PC-3 (cell line): ENCODE measurements around the gene CDC16. TPM values are rescaled to one million over a fixed set of nuclear protein-coding genes. Genes with fewer than 3 reads are reported as not detected.

Experiments used
- ATAC-seq: fragments of 200-7000 bp; cut with Tn5 transposase; 2 replicates; pipeline ENCODE4 v1.9.1; 2020; ENCODE audit warnings: mild to moderate bottlenecking, moderate library complexity
- BruUV-seq: library from RNA; stranded (reverse); fragments of 400-500 nt; replicated peaks from 2 replicates; lab custom pipeline; 2021; lab: Mats Ljungman, UMichigan
- CTCF ChIA-PET: fragments of 300-600 bp; sonication (Branson Sonifier 250); formaldehyde crosslinking; loops from one replicate; lab custom pipeline; 2022; ENCODE audit warnings: antibody characterized with exemption; lab: Charles Lee
- POLR2A ChIA-PET: fragments of 300-600 bp; sonication (Branson Sonifier 250); formaldehyde crosslinking; loops from one replicate; lab custom pipeline; 2022; ENCODE audit warnings: antibody characterized with exemption; ENCODE audit not compliant: unreplicated experiment; lab: Charles Lee
- DNase-seq: peaks from one replicate; pipeline ENCODE4 v3.0.0-alpha.2; 2015
- H2AFZ ChIP-seq: fragments of 300-600 bp; sonication (generic); 2 replicates; pipeline ENCODE4 v1.6.0; 2016; ENCODE audit warnings: antibody characterized with exemption, low read length
- H3F3A ChIP-seq: fragments of 300-600 bp; sonication (generic); one replicate; pipeline ENCODE4 v1.6.0; 2017; ENCODE audit warnings: antibody characterized with exemption, low read length, control low read depth, mild to moderate bottlenecking; ENCODE audit not compliant: unreplicated experiment
- H3K27ac ChIP-seq: fragments of 300-600 bp; sonication (generic); 2 replicates; pipeline ENCODE4 v1.5.1; 2016; ENCODE audit warnings: mild to moderate bottlenecking, low read length
- H3K27me3 ChIP-seq: fragments of 300-600 bp; sonication (generic); 2 replicates; pipeline ENCODE4 v1.6.1; 2016; ENCODE audit warnings: low read length, mixed read lengths
- H3K36me3 ChIP-seq: fragments of 300-600 bp; sonication (generic); 2 replicates; pipeline ENCODE4 v1.6.1; 2016; ENCODE audit warnings: low read depth, mixed run types, low read length, mixed read lengths
- H3K4me1 ChIP-seq: fragments of 300-600 bp; sonication (generic); 2 replicates; pipeline ENCODE4 v1.5.1; 2016; ENCODE audit warnings: low read length; ENCODE audit not compliant: insufficient read depth
- H3K4me2 ChIP-seq: fragments of 300-600 bp; sonication (generic); 2 replicates; pipeline ENCODE4 v1.6.0; 2016; ENCODE audit warnings: low read length
- H3K4me3 ChIP-seq: fragments of 300-600 bp; sonication (generic); 2 replicates; pipeline ENCODE4 v1.5.1; 2016; ENCODE audit warnings: mild to moderate bottlenecking, low read length, mixed read lengths
- H3K79me2 ChIP-seq: fragments of 300-600 bp; sonication (generic); 2 replicates; pipeline ENCODE4 v1.6.1; 2017; ENCODE audit warnings: low read length, mixed read lengths
- H3K9ac ChIP-seq: fragments of 300-600 bp; sonication (generic); 2 replicates; pipeline ENCODE4 v1.6.0; 2016; ENCODE audit warnings: mild to moderate bottlenecking, low read length
- H3K9me2 ChIP-seq: fragments of 300-600 bp; sonication (generic); replicated peaks from 2 replicates; pipeline ENCODE4 v1.6.1; 2016; ENCODE audit warnings: mixed run types, low read length, mixed read lengths
- H3K9me3 ChIP-seq: fragments of 300-600 bp; sonication (generic); 2 replicates; pipeline ENCODE4 v1.6.1; 2016; ENCODE audit warnings: low read length, mixed read lengths
- H4K20me1 ChIP-seq: fragments of 300-600 bp; sonication (generic); 2 replicates; pipeline ENCODE4 v1.6.1; 2016; ENCODE audit warnings: low read length, mixed read lengths
- CTCF ChIP-seq: fragments of 300-600 bp; sonication (generic); conservative IDR thresholded peaks from 2 replicates; pipeline ENCODE4 v1.5.1; 2017; ENCODE audit warnings: antibody characterized with exemption, low read depth, mild to moderate bottlenecking, low read length
- EZH2 ChIP-seq: fragments of 300-600 bp; sonication (generic); IDR thresholded peaks from one replicate; pipeline ENCODE4 v1.6.1; 2017; ENCODE audit warnings: antibody characterized with exemption, mild to moderate bottlenecking, low read length; ENCODE audit not compliant: unreplicated experiment
- EZH2phosphoT487 ChIP-seq: fragments of 300-600 bp; sonication (generic); IDR thresholded peaks from 2 replicates; pipeline ENCODE4 v1.6.1; 2018; ENCODE audit warnings: mild to moderate bottlenecking, antibody characterized with exemption, low read length, borderline replicate concordance
- intact Hi-C: fragments of 100-400 bp; cut with micrococcal nuclease; formaldehyde crosslinking; loops from 2 replicates; pipeline ENCODE4 v1.9.0; 2023
- total RNA-seq: library from RNA; depleted of rRNA; stranded (reverse); fragments of >200 nt; gene quantifications from 2 replicates; pipeline ENCODE4 v1.2.3, GENCODE V29; 2014

Gene CDC16
- total RNA-seq, 1 experiment from 2014 or later = 16.0 TPM

DNA sequence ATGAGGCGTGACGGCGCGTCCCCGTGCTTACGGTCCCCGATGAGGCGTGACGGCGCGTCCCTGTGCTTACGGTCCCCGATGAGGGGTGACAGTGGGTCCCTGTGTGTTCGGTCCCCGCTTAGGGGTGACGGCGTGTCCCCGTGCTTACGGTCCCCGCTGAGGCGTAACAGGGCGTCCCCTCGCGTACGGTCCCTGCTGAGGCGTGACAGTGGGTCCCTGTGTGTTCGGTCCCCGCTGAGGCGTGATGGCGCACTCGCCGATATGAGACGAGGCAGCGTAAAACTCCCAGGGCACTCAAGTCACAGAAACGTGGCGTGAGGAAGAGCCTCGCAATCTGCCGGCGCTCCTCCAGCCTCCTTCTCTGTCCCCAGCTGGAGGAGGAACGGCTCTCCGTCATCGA, 34.7 kb upstream of the CDC16 start:
- intact Hi-C loops = no loop called here
- H3K4me1 ChIP-seq = no peaks in the 10 kb centered on the region
- ChIA-PET POLR2A (no interaction called here), CTCF (no interaction called here)
- H3K27me3 ChIP-seq = no peaks in the 10 kb centered on the region
- no peak overlapping the region for H3K9ac ChIP-seq
- H3K4me3 ChIP-seq = no peak overlapping the region
- H3K9me2 ChIP-seq = no peaks in the 10 kb centered on the region
- no TSS peak for BruUV-seq
- no peak overlapping the region for H2AFZ ChIP-seq
- H3K9me3 ChIP-seq = no peaks in the 10 kb centered on the region
- no peaks in the 10 kb centered on the region for H3K79me2 ChIP-seq
- no peaks in the 10 kb centered on the region for H3K36me3 ChIP-seq
- DNase-seq (no peak), ATAC-seq (no peak)
- no peaks in the 10 kb centered on the region for H3F3A ChIP-seq
- TF ChIP-seq EZH2 (no peak), CTCF (no peak), EZH2phosphoT487 (no peak)
- no peak overlapping the region for H3K4me2 ChIP-seq
- no peaks in the 10 kb centered on the region for H4K20me1 ChIP-seq
- no peak overlapping the region for H3K27ac ChIP-seq

- Histone ChIP-seq H3K9me3 (no peaks in the 10 kb centered on the region), H3K27ac (no peak overlapping the region), H3K9me2 (no peaks in the 10 kb centered on the region), H3K4me3 (no peak overlapping the region), H4K20me1 (no peaks in the 10 kb centered on the region), H3F3A (no peaks in the 10 kb centered on the region), H3K79me2 (no peaks in the 10 kb centered on the region), H3K27me3 (no peaks in the 10 kb centered on the region), H3K36me3 (no peaks in the 10 kb centered on the region), H3K4me1 (no peaks in the 10 kb centered on the region), H3K9ac (no peak overlapping the region), H2AFZ (no peak overlapping the region), H3K4me2 (no peak overlapping the region)
- intact Hi-C loops = no loop called here
- CTCF ChIA-PET = no interaction called here
- ATAC-seq = no peak
- POLR2A ChIA-PET = no interaction called here
- TF ChIP-seq EZH2phosphoT487 (no peak), CTCF (no peak), EZH2 (no peak)
- no peak for DNase-seq
- BruUV-seq = no TSS peak
Observed at GRCh38 chr13:114200399-114200911, 34.2 kb upstream of the CDC16 start.

DNA sequence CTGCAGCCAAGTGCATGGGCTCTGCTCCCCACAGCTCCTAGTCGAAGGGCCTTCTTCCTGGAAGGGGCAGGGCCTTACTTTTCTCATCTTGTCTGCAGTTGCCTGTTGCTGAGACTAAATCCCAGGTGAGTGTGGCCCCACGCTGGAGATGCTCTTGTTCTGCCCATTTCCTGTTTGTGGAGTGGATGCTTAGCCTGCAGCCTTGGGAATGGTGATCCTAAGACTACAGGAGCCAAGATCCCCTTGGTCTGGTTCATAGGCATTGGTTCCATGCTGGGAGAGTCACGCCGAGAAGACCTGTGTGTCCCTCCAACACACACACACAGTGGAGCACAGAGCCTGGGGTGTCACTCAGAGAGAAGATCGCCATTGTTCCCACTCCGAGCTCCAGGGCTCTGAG, 32.1 kb upstream of the CDC16 start:
- no TSS peak for BruUV-seq
- POLR2A ChIA-PET = no interaction called here
- no peak overlapping the region for H2AFZ ChIP-seq
- no peaks in the 10 kb centered on the region for H3K36me3 ChIP-seq
- no peak for TF ChIP-seq CTCF
- H3K9me3 ChIP-seq = no peaks in the 10 kb centered on the region
- ATAC-seq (no peak), DNase-seq (no peak)
- H3K27ac ChIP-seq = no peak overlapping the region
- H3K4me1 ChIP-seq = no peaks in the 10 kb centered on the region
- intact Hi-C loops = no loop called here
- CTCF ChIA-PET = no interaction called here
- H3K9me2 ChIP-seq = no peaks in the 10 kb centered on the region
- H3K9ac ChIP-seq = no peak overlapping the region
- no peak overlapping the region for H3K4me2 ChIP-seq
- no peaks in the 10 kb centered on the region for H4K20me1 ChIP-seq
- no peaks in the 10 kb centered on the region for H3F3A ChIP-seq
- no peak overlapping the region for H3K4me3 ChIP-seq
- H3K27me3 ChIP-seq = no peaks in the 10 kb centered on the region
- H3K79me2 ChIP-seq = no peaks in the 10 kb centered on the region
